ENCODE measurements around the gene SAFB.

SAFB gene

DNA sequence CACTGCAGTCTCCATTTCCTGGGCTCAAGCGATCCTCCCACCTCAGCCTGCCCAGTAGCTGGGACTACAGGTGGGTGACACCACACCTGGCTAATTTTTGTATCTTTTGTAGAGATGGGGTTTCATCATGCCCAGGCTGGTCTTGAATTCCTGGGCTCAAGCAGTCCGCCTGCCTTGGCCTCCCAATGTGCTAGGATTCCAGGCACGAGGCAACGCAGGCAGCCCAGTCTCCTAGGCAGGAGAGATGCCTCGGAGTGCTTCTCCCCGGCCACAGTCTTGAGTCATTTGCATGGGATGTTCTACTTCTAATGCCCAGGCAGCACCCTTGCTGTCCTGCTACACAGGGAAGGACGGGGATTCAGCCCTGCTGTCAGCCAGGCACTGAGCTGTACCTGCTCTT lies 48.7 kb downstream of the SAFB start:
- DNase-seq = no peak

DNA sequence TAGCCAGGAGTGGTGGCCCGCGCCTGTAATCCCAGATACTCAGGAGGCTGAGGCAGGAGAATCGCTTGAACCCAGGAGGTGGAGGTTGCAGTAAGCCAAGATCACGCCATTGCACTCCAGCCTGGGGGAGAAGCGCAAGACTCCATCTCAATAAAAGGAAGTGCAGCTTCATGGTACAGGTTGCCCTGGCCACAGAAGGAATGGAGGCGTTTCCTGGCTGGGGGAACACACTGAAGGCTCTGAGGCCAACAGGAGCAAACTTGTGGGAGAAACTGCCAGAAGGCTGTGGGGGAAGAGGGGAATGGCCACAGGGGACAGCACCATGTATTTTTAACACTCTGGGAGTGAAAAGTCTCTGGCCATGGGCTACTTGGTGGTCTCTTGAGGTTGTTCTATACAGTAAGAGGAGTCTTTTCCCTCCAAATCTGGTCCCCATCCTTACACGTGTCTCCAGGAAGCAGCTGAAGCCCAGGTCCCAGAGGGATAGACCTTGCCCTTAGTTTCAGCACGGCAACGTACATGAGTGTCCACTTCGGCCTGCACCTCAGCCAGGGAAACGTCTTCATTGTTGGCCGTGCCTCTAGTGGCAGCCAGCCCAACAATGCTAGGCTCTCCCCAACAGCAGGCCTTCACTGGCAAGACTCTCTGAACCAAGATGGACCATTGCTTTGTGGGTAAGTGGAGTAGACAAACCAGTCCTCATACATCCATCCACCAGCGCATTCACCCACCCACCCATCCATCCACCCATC lies 50.0 kb downstream of the SAFB start:
- DNase-seq = no peak

DNA sequence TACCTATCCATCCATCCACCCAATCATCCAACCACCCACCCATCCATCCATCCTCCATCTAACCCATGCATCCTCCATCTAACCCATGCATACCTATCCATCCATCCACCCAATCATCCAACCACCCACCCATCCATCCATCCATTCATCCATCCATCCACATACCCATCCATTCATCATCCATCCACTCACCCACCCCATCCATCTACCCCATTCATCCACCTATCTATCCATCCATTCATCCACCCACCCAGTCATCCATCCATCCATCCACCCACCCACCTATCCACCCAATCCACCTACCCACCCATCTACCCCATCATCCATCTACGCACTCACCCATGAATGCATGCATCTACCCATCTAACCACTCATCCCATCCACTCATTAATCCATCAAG lies 50.9 kb downstream of the SAFB start:
- DNase-seq = no peak

DNA sequence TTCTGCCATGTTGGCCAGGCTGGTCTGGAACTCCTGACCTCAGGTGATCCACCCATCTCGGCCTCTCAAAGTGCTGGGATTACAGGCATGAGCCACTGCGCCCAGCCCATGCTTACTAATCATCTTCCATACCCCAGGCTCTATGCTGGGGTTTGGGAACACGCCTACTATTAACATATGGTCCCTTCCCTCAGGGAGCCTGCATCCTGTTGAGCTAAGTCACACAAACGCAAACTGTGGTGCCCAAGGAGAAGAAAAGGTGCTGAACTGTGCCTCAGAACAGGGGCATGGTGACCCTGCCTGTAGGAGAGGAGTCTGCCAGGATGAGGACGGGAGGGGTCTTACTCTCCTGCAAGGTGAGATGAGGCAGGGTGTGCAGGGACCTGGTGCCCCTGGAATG lies 51.8 kb downstream of the SAFB start:
- no peak for DNase-seq

DNA sequence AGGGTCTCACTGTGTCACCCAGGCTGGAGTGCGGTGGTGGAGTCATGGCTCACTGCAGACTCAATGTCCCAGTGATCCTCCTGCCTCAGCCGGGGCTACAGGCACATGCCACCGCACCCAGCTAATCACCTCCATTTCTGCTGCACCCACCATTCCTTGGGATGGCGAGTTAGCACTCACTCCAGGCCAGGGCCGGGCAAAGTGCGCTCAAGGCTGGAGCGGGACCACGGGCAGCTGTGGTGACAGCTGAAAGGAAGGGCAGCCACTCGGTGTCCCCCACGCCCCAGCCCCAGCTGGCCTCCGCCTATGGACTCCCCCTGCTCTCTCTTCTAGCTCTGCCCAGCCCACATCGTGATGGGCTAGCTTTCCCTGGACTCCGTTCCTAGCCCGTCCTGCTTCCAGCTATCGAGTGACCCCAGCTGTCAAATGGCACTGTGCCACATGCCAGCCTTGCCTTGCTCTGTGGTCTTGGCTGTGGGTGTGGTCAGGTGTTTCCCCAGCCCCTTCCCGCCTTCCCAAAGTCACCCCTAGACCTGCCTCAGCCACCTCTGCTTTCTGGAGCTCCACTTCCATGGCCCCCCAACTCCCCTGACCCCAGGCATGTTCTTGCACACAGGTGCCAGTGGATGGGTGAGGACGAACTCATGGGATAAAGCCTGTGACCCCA lies 53.4 kb downstream of the SAFB start:
- no peak for DNase-seq

DNA sequence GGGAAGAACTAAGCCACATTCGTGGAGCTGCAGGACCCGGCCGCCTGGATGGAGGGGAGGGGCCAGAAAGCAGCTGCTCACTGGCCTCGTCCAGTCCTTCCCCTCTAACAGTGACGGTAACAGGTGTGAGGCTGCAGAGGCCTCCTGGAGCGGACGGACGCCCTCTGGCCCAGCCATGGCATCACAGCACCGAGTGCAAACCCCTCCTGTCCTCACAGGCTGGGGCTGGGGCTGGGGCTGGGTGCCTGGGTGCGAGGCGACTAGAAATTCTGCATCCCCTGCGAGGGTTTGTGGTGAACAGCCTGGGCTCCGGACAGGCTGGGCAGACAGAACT lies 53.9 kb downstream of the SAFB start:
- no peak for DNase-seq

DNA sequence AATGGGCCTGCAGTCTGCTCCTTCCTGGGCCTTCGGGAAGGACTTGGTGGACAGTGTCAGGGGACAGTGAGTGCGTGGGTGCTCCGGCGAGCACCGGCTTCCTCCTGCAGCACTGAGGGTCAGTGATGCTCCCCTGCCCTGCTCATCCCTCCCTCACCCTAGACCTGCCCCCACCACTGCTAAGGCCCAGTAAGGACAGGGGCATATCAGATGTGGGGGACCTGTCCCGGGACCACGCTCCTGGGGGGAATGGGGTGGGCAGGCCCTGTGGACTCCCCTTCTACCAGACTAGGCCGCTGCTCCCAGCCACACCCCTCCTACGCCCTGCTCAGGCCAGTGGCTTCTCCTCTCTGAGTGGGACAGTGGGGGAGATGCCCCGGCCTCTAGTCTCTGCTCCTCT lies 54.3 kb downstream of the SAFB start:
- DNase-seq = no peak

DNA sequence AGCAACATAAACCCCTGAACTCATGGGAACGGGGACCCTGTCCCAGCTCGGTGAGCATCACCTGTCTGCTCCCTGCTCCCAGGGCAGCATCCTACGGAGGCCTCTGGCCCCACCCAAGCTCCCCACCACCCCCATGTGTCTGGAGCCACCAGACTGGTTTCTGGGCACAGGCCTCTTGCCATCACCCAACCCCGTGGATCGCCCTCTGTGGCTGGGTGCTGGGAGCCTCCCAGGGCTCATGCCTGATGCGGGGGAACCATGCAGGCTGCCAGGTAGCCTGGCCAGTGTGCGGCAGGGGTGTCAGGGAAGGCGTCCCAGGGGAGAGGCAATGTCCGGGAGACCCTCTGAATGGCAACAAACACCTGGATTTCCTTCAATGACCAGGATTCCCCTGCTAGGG lies 54.7 kb downstream of the SAFB start:
- DNase-seq = no peak

DNA sequence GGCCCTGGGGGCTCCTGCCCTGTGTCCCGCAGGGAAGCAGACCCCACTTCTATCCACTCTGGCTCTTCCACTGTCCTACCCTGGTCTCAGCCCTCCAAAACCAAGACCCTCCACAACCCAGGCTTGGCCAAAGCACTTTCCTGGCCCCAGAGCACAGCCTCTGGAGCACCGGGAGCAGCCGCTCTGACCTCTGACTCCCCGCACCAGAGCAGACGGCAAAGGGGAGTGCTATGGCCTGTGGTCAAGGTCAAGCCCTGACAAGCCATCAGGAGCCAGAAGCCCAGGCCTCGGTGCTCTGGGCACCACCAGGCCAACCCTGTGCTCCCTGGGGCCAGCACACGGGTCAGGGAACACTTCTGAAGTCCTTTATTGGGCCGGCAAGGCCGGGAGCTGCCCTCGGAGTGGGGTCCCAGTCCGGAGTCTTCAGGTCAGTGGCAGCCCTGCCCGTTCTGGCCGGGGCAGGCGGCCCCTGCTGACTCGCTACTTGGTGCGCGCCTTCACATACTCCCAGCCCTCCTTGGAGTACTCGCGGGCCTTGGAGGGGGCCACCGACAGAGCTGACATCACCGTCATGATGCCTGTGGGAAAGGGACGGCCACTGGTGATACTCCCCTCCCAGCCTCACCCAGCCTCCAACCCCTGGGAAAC lies 55.3 kb downstream of the SAFB start:
- DNase-seq = no peak

DNA sequence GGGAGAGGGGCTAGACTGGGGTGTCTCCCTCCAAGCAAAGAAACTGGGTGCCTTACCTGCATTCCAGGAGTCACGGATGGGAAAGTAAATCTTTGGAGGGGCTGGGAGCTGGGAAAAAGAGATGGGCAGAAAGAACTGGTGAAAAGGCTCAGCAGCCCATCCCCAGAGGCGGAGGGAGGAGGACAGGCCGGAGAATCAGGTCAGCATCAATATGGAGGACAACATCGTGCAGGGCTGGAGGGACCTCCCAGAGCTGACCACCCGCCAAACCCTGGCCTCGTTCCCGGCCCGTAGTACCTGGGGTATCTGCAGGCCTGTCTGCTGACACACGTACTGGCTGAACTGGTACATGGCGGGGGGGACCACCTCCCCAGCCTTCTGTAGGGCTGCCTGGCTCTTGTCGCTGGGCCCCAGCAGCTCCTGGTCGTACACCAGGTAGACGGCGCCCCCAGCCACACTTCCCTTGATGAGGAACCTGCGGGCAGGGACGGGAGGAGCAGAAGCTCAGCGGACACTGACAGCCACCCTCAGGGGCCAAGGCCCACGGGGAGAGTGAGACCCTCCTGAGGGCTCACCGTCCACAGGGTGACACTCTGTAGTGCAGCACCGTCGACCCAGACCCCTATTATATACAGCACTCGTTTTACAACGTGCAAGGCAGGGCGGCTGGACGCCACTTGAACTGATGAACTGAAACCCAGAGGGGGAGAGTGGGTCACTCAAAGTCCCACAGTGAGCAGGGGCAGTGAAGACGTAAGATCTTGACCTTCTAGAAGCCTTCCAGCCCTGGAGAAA lies 56.6 kb downstream of the SAFB start:
- DNase-seq = no peak

DNA sequence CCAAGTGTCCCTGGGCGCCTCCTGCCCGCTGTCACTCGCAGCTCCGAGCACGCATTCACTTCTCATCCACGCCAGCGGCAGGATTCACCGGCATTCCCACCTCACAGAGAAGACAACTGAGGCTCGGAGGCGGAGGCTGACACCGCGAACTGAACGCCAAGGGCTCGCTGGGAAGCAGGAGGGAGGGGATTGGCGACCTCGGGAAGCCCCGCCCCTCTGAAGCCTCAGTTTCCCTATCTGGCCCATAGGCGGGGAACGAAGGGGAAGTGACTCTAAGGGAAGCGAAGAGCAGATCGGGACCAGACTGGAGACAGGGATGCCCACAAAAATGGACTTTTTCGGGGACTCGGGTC lies 57.2 kb downstream of the SAFB start:
- DNase-seq = no peak

DNA sequence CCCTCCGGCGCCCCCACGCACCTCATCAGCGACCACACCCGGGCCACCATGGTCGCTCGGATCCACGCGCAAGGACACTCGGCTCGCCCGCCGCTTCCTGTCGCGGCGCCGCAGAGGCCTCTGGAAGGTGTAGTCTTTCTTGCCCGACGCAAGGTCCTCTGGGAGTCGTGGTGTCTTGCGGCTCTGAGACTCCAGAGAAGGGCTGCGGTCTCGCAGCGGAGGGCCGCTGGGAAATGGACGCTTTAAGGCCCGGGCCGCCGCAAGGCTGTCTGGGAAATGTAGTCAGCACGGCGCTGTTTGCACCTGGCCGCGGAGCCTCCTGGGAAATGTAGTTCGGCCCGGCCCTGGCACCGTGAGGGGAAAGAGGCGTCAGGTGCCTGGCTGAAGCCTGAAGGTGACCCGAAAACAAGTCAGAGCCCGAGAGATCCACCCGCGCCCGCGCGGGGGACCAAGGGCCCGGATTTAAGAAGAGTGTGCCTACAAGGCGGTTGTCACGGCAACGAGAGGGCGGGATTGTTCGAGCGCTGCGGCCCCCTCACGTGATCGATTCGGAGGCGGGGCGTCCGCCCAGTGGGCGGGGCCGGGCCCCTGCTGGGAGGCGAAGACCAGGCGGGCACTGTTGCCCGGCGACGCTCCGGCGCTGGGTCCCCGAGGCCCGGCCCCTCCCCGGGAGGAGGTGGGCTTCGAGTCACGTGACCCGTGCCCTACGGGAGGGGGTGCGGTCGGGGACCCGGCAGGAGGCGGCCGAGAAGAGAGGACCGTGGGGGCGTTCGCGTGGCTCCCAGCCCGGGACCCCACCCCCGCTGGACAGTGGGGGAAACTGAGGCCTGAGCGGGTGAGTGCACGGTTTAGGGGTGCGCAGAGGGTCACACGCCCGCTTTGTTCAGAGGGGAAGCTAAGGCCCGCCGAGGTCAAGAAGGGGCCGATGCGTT lies 57.8 kb downstream of the SAFB start, which contains the start of the genes HSD11B1L and MICOS13:
HSD11B1L (plus strand) TSS at position 591 of the 932 bp plus-strand sequence. CDS start 3,806 bp downstream, outside the sequence.
MICOS13 (minus strand) TSS at position 80 of the 932 bp plus-strand sequence; CDS start at position 50, 30 bp downstream.
- DNase-seq = peak; percentile 99

DNA sequence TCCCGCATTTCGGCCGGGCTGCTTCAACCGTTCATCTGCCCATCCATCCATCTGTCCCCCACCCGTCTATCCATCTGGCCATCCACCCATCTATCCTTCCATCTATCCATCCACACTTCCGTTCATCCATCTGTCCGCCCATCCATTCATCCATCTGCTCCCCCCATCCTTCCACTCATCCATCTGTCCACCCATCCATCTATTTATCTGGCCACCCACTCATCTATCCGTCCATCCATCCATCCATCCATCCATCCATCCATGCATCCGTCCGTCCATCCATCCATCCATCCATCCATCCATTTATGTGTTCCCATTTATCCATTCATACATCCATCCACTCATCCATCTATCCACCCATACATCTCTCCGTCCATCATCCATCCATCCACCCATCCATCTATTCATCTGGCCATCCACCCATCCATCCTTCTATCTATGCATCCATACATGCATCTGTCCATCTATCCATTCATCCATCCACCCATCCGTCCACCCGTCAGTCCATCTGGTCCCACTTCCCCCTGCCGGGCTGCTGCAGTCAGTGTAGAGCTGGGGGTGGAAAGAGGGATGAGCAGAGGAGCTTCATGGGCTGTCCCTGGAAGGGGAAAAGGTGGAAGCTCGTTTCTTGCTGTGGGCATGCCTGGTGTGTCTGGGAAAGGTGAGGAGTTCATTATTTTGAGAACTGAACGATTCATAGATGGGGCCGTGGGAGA lies 58.7 kb downstream of the SAFB start:
- DNase-seq = no peak

DNA sequence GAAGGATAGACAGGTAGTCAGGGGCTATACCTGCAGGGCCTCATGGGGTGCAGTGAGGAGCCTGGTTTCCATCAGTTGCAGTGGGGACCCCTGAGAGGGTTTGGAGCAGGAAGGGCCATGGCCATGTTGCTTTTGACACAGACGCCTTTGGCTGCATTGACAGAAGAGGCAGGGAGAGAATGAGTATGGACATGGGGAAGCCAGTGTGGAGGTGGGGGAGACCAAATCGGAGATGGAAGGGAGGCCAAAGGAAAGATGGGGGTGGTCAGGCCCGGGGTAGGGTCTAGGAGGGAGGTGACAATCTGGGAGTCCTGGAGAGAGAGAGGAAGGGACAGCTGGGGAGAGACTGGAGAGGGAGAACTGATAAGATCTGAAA lies 59.2 kb downstream of the SAFB start:
- DNase-seq = no peak

DNA sequence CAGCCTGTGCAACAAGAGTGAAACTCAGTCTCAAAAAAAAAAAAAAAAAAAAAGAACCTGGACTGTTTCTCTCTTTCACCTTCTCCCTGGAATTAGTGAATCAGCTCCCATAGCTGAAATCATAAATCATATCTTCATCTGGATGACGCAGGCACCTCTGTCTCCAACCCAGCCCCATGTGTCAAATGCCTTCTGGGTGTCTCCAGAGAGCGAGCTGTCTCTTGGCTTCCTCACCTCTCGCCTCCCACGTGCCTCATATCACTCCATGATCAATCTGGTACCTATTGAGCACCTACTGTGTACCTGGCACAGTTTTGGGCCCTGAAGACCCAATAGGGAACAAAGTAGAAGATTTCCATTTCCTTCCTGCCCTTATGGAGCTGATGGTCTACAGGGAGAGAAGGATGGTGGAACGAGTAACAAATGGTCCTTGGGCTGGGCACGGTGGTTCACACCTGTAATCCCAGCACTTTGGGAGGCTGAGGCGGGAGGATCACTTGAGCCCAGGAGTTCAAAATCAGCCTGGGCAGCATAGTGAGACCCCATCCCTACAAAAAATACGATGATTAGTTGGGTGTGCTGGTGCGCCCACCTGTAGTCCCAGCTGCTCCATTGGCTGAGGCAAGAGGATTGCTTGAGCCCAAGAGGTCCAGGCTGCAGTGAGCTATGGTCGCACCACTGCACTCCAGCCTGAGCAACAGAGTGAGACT lies 60.4 kb downstream of the SAFB start:
- no peak for DNase-seq

DNA sequence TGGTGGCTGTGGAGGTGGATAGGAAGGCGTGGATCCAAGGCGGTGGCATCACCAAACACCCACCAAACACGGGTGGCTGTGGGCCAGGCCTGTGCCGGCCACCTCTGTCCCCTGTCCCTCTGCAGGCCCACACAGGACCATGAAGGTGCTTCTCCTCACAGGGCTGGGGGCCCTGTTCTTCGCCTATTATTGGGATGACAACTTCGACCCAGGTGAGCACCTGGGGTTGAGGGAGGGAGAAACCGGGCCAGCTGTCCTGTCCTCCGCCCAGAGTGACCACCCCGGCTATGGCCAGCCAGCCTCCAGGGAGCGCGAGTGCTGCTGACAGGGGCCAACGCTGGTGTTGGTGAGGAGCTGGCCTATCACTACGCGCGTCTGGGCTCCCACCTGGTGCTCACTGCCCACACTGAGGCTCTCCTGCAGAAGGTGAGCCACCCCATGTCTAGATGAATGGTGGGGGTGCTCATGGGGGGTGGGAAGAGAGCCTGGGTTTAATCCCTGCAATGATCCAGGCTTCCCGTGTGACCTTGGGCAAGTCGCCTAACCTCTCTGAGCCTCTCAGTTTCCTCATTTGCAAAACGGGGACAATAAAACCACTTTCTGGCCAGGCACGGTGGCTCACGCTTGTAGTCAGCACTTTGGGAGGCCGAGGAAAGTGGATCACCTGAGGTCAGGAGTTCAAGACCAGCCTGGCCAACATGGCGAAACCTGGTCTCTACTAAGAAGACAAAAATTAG lies 62.0 kb downstream of the SAFB start:
- no peak for DNase-seq

DNA sequence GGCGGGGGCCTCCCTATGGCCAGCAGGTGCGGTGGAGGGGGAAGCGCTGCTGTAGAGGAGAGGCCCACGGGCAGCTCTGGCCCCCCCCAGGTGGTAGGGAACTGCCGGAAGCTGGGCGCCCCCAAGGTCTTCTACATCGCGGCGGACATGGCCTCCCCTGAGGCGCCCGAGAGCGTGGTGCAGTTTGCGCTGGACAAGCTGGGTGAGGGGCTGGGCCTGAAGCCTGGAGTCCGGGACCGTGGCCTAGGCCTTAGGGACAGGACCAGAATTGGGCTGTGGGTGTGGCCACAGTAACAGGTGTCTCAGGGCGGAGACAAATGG lies 63.4 kb downstream of the SAFB start:
- no peak for DNase-seq

DNA sequence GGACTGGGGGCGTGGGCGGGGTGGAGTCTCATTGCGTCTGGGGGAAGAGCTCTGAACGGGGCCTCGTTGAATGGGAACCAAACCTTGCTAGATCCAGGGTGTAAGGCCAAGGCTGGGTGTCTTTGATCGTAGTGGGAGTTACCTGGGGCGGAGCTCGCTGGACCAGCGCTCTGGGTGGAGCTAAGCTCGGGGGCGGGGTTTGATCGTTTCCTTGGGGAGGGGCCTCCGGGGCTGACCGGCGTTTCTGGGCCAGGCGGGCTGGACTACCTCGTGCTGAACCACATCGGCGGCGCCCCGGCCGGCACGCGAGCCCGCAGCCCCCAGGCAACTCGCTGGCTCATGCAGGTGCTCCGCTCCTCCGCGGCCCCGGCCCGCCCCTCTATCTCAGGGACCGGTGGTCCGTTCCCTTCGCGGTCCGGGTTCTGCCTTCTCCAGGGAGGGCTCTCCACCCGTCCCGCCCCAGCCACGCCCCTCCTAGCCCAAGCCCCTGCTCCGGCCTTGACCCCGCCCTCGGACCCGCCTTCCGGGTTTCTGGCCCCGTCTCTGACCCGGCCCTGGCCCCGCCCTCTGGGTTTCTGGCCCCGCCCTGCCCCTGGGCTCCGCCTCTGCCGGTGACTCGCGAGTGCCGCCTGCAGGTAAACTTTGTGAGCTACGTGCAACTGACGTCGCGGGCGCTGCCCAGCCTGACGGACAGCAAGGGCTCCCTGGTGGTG lies 63.9 kb downstream of the SAFB start:
- peak; percentile 90 for DNase-seq

DNA sequence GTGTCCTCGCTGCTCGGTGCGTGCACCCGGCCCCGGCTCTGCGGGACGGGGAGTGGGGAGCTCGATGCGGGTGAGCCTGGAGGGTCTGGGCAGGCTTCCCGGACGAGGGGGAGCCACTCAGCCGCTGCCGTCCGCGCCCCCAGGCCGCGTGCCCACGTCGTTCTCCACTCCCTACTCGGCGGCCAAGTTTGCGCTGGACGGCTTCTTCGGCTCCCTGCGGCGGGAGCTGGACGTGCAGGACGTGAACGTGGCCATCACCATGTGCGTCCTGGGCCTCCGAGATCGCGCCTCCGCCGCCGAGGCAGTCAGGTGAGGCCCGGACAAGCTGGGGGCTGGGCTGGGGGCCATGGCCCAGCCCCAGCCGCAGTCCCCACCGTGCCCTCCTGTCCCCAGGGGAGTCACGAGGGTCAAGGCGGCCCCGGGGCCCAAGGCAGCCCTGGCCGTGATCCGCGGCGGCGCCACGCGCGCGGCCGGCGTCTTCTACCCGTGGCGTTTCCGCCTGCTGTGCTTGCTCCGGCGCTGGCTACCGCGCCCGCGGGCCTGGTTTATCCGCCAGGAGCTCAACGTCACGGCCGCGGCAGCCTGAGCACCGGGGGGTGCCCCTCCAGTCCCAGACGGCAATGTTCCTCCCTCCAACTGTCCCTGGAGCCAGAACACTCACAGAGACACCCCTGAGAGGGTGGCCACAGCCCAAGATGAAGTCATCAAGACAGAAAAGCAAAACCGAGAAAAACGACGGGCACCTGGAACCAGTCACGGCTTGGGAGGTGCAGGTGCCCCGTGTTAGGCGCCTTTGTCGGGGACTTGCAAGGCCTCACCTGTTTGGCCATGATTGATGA lies 64.7 kb downstream of the SAFB start:
- no peak for DNase-seq

Measured in fibroblast of upper back skin (primary cell).